Activated CD4-positive, alpha-beta T cell treated with anti-CD3 and anti-CD28 coated beads, Interleukin-2, amount 50 U/mL, for 1 hour (primary cell): ENCODE measurements around the gene SIRPA.

Source experiments
- DNase-seq: peaks from one replicate; pipeline ENCODE4 v3.0.0-alpha.2; 2020

Gene SIRPA

DNA sequence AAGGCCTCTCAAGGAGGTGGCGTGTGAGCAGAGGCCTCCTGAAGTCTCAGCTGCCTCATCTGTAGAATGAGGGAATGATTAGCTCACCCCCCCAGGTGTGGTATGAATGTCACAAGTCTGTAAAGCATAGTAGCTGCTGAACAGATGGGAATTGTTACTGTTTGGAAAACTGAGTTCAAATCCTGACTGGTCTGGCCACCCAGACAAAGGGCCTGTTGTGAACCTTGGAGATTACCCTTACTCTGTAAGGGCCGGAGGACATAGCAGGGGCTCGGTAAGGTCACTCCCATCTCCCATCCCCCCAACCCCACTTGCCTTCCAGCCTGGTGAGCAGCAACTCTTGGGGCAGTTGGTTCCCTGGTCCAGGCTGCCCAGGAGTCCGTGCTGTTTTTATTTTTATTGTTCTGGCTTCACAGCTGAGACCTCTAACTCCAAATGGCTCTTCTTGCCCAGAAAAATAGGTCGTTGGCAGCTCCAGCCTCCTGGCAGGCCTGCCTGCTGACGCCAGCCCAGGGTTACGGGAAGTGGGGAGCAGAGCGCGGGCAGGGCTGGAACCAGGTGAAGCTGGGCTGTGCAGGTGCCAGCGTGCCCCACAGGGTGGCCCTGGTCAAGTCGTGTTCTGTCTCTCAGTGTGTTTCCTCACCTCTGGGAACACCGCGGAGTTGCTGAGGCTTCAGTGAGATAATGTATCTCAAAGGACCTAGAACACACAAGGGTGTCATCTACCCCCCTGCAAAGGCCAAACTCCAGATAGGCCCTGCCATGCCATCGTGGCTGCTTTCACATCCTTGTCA lies 4.5 kb upstream of the SIRPA start:
- DNase-seq, result no peak

DNA sequence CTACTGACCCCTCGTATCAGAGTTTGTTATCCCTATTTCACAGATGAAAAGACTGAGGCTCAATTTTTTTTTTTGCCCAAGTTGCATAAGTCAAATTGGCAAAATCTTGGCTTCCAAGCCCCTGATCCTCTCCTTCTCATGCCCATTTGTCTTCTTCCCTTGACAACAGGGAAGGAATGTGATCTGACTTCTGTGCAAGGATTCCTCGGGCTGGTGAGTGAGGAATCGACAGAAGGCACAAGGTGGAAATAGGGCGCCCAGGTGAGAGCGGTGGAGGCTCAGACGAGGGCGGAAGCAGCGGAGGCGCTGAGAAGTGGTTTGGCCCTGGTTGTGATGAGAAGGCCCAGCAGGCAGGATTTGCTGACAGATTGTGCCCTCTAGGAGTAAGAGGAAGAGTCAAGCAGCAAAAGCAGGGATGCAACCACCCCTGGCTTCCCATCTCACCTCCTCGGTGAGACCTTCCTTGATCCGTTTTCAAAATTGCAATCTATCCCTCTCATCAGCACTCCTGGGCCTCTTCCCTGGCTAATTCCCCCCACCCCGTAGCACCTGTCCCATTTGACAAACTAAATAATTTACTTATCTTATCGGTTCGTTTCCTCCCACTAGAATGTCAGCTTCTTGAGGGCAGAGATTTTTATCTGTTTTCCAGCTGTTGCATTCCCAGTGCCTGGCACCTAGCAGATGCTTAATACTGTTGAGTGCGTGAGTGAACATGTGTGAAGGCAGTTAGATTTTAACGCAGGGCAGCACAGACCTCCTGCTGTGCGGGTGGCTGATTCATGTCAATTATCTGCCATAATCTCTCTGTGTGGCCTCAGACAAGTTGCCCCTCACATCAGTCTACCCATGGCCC lies 3.7 kb upstream of the SIRPA start:
- no peak for DNase-seq

DNA sequence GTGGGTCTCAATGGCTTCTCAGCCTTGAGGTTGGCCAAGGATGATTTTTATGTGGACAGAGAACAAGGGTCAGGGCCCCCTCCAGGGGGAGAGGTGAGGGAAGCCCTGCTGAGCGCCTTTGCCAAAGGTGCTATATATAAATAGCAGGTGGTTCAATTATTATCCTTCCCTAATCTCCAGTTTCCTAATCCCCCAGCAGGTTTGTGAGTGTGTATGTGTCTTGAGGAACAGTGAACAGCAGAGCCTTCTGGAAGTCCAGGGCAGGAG lies 3.2 kb upstream of the SIRPA start:
- DNase-seq, result no peak

DNA sequence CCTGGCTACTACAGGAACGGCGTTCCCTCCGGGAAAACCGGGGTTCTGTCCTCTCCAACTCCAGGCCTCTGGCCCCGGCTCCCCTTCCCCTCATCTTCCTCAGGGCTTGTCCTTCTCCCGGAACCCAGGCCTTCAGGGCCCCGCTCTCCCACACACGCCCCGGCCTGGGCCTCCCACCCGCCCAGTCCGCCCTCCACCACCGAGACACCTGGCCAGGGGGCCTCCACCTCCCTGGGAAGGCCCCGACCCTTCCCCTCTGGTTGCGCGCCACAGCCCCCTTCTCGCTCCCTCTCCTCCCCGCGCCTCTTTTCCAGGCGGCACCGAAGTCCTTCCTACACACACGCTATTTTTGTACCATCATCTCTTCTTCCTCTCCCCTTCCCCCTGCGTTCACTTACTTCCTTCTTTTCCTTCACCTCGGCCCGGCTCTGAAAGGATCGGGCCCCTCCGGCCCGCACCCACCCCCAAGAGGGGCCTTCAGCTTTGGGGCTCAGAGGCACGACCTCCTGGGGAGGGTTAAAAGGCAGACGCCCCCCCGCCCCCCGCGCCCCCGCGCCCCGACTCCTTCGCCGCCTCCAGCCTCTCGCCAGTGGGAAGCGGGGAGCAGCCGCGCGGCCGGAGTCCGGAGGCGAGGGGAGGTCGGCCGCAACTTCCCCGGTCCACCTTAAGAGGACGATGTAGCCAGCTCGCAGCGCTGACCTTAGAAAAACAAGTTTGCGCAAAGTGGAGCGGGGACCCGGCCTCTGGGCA lies 1.3 kb upstream of the SIRPA start:
- DNase-seq, result no peak

DNA sequence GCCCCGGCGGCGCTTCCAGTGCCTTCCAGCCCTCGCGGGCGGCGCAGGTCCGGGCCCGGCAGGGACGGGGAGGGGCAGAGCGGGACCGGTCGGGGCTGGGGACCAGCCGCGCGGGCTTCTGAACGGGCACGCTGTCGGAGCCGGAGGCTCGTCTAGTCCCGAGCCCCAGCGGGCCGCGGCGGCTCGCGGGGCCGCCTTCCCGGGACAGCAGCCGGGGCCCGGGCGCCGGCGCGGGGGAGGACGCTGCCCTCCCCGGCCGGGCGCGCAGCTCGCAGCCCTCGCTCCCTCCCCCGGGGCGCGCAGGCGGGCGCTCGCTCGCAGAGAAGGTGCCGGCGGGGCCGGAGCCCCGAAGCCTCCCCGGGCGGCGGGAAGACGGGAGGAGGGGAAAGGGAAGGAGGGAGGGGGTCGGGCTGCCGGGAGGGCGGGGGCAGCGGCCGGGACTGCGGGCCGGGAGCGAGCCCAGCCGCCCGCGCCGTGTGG lies 696 bp upstream of the SIRPA start:
- no peak for DNase-seq

DNA sequence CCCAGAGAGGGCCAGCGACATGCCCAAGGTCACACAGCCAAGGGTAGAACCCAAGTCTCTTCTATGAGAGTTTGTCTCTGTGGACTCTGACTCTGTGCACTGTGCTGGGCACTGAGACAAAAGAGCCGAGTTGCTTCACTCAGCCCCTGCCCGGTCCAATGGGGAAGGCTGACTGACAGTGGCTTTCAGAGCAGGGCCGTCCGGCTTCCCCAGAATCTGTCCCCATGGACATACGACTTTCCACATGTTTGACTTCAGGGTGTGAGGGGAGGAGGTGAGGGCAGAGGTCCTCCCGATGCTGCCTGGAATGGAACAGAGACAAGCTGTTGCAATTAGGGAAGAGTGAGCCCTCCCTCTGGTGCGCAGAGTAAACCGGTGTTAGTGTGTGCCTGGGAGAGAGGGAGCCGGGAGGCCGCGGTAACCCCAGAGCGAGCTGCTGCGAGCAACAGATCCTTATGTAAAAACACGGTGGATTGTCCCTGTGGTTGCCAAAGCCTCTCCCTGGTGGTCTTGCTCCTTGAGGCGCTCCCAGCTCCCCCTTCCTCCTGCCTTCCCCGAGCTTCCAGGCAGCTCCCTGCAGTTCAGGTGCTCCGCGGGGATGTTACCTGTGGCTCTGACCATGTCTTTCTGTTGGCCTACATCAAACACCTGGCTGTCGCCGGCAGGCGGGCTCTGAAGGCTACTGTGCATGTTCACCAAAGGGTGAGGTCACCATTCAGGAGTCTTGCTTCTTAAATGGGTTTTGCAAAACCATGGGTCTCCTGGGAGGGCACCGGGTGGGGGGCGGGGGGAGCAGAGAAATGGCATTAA lies 672 bp downstream of the SIRPA start:
- no peak for DNase-seq

DNA sequence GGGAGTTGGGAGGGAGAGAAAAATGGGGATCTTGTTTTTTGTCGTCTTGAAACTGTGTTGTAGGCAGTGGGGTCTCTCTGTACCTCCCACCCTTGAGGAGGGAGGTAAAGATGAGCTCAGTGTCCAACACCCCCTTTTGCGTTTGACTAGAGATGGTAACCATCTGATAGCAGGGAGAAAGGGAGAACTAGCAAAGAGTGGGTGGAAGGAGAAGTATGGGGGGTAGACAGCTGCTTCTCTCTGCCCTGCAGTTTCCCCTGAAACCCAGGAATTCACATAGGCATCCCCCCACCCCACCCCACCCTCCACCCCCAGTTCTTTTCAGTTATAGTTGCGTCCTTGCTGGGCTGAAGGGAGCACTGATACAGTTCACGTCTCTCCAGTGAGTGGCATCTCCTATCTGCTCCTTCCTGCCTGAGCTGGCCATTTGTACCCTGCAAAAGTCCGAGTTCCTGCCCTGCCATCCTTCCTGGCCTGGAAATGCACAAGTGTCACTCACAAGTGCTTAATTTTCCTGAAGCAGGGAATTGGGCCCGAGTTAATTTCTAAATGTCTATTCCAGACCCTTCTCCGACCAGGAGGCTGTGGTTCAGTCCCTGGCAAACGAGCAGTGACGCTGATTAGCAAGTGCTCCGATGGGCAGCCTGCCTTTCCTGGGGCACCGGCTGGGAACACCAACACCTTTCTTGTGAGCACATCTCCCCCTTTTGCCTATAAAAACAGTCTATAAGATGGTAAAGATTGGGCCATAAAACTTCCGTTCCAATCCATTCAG lies 1.5 kb downstream of the SIRPA start:
- DNase-seq, result no peak

DNA sequence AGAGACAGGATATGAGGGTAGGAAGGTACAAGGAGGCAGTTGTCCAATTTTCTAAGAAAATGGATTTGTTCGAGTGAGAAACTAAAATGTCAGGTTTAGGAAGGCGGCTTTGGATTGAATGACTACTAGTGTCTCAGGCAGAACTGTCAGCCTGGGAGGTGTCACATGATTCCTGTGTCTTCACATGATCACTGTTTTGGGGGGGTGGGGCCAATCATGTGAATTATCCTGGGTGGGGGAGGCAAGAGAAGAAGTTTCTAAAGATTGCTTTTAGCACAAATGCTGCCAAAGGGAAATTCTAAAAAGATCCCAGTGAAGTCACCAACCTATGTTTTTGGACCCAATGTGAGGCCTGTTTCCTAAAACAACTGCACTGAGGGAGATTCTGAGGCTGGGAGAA lies 2.3 kb downstream of the SIRPA start:
- DNase-seq, result no peak

DNA sequence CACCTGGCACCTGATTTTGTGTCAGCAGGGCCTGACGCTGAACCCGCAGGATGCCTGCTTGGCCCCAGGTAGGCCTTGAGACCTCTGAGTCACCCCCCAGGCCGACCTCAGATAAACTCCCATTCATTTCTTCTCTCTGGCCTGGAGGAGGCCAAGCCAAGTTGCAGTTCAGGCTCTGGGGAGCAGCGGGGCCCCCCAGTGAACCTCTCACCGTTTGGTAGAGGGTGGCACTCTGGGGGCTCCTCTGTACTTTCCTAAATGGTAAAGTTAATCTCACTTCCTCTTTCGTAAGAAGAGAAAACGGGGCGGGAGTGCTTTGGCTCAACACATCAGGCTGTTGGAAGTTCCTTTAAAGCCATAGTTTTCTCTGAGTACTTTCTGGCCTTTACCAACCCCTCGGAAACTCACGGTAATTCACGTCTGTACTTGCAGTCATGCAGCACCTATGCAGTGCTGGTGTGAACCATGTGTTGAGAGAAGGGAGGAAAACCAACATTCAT lies 2.8 kb downstream of the SIRPA start:
- no peak for DNase-seq

DNA sequence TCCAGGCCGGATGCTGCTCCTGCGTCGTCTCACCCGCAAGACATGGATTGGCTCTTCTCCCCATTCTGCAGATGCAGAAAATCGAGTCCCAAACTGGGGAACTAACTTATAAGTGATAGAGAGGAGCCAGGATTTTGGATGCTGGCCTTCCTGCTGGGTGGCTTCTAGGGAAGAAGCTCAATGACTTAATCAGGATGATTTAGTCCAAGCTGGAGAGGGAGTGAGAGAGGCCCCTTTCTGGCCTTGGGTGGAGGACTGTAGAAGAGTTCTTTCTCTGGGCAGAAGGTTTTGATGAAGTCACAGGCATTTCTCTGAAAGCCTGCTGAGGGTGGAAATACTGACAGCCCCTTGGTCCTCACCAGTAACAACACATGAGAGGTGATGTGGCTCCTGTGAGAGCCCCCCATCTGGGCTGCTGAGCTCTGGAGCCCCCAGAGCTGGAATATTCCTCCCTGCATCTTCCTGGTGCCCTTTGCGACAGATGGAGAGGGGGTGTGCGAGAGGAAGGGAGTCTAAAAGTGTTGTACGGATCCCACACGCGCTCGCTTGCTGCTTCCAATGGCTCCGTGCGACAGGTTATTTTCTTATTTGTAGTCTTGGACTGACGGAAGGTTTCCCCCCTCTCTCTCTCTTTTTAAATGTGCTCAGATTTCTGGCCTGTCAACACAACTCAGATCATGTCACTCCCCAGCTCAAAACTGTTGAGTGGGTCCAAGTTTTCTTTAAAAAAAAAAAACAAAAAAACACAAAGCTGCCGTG lies 3.5 kb downstream of the SIRPA start:
- DNase-seq, result no peak

DNA sequence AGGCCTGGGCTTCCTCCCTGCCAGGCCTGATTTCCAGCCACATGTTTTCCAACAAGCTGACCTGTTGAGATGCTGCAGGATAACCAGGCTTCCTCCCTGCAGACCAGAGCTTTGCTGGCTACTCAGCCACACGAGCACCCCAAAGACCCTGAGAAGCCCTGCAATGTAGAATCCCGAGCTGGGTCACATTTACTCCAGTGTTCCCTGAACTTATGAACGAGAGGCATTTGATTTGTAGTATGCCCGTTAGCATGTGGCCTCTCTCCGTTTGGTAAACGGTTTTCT lies 4.0 kb downstream of the SIRPA start:
- DNase-seq, result no peak

DNA sequence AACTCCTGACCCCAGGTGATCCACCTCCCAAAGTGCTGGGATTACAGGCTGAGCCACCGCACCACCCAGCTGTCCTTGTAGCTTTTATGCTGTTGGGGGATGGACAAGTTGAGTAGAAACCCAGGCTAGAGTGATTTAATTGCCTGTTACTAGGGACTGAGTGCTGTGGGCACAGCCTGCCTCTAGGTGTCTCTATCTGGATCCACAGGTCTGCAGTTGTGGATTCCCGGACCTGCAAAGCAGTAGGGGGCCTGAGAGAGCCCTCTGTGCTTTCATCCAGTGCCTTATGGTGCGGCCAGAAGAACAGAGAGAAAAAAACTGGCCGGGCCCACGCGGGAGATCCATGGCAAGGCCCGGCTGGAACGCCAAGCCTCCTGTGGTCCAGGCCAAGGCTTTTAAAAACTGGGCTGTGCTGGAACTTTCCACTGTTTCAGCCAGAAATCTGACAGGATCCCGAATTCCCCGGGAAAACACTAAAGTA lies 5.2 kb downstream of the SIRPA start:
- DNase-seq, result no peak

DNA sequence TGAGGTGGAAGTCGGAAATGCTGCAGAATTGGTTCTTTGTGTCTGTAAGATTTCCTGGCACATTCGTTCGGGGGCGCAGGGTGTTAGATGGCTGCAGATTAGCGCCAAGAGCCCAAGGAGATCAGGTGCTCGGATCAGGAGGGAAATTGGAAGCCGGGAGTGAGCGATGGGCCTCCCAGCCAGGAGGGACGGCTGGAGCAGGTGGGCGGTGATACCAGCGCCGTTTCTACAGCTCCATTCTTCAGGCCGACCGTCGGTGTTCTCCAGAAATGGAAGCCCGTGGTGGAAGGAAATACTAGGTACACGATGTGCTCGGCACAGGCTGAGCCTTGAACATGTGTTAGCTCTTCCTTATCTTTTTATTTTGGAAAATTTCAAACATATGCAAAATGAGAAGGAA lies 6.5 kb downstream of the SIRPA start:
- DNase-seq, result no peak

DNA sequence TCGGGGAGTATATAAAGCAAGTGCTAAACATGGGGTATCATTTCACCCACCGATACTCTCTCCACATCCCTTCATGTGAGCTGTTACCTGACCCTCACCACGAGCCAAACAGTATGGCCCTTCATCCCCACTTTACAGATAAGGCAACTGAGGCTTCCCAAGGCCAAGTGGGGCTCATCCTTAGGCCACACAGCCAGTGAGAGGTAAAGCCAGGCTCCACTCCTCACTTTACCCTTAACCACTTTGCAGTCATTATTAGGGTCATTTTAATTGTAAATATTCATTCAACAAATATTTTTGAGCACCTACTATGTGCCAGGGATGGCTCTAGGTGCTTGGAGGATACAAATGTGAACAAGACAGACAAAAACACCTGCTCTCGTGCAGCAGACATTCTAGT lies 7.0 kb downstream of the SIRPA start:
- DNase-seq, result no peak

DNA sequence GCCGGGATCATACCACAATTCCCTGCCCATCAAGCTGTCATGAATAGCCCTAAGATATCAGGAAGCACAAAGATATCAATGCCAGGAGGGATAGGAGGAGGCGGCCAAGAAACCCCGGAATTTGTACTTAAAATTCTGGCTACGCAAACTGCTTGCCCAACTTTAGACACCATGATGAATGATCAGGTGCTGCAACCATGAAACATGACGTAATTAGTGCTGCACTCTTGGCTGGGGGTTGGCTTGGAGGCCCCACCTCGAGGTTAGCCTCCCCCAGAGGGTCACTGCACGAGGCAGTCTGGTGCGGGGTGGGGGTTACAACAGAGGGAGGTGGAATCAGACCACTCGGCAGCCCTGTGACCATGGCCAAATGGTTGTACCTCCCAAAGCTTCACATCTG lies 8.9 kb downstream of the SIRPA start:
- DNase-seq, result no peak

DNA sequence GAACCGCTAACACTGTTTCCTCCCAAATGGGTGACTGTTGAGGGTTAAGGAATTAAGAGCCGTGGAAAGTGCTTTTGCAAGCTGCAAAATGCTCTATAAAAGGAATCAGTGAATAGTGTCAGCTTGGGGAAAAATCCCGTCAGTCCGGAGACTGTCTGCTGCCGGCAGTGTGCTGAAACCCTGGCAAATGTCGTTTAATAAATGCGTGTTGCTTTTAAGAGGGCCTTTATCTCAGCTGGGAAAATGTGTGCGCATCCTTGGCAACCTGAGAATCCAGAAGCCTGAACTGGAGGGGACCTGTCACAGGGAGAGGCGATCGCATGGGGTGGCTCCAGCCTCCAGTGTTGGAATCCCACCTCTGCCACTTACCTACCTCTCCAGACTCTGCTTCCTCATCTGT lies 9.8 kb downstream of the SIRPA start:
- DNase-seq, result no peak

DNA sequence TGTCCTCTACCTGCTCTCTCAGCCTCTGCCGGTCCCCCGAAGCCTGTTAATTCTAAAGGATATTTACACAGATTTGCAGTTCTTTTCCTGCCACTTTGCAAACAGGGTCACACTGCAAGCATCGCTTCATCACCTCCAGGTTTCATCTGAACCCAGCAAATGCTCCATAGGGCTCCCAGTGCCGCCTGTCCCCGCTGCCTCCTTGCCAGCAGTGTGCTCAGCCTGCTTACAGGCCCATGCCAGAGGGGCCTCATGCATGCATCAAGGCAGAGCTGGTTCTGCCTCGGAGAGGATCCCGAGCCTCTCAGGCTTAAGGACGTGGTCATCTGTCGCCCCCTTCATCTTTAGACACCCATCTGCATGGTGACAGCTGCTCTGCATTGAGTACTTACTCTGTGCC lies 10.5 kb downstream of the SIRPA start:
- DNase-seq, result no peak

DNA sequence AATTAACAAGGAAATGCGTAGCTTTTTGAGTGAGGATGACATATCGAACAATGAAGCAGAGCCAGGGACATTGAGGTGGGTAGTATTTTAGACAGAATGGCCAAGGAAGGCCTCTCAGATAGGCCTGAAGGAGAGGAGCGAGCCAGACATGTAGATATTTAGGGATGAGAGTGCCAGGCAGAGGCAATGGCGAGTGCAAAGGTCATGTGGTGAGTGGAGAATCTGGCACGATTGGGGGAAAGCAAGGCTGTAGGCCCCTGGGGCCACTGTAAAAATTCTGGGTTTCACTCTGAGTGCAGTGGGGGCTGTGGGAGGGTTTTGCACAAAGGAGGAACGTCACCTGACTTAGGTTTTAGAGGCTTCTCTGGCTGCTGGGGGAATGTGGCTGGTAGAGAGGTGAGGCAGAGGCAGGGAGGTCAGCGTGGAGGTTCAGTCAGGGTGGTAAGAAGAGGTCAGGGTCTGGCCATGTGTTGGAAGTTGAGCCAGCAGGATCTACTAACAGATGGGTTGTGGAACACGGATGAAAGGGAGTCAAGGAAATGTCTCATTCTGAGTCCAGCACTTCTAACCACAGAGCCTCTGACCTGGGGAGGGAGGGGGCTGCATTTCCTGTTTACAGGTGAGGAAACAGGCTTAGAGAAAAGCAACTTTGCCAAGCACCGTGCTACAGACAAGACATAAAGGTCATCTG lies 11.3 kb downstream of the SIRPA start:
- no peak for DNase-seq

DNA sequence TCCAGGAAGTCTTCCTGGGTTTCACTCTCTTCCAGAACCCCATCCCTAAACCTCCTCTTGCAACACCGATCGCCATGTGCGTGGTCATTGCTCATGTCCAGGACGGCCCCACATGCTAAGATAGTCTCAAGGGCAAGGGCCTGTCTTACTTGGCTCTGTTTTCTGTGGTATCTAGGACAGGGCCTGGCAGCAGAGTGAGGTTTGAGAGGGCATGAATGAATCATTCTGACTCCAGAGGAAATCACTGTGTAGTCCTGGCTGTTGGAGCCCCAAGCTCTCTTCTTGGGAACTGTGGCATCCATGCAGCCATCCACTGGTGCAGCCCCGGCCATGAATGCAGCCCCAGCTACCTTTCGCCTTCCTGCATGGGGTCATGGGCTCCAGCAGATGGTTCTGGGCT lies 12.4 kb downstream of the SIRPA start:
- DNase-seq, result no peak

DNA sequence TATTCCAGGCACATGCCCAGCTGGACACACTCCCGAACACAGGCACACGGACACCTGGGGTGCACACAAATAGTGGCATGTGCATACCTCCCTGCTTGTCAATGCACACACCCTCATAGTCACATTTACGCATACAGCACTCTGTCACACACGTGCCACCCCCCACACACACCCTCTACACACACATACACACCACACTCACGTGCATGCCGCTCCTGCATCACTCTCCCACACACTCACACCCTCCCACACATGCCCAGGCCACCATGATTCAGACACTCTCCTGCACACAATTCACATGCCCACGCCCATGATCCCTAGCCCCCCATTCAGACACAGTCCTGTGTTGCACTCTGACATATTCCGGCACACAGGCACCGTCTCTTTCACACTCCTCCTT lies 13.0 kb downstream of the SIRPA start:
- no peak for DNase-seq

DNA sequence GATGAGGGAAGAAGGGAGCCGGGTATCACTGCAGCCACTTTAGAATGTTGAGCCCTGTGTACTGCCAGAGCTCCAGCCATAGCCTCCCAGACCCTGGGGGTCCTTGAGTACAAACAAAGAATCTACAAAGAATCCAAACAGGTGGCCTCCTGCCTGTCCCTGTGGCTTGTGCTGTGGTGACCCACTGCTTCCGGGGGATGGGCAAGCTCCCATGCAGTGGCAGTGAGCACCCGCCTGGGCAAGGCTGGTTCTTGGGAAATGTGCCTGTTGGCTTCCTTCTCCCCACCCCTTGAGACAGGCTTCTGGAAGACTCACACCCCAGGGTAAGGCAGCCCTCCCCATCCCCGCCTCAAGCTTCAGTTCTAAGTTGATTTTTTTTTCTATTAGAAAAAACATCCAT lies 13.9 kb downstream of the SIRPA start:
- no peak for DNase-seq
